H1 (cell line): ENCODE results near the gene RUFY1. TPM values are rescaled to one million over a fixed set of nuclear protein-coding genes. Genes with fewer than 3 reads are reported as not detected.

Source experiments
- CTCF ChIA-PET: fragments of 300-600 bp; sonication (Branson Sonifier 250); formaldehyde crosslinking; loops from one replicate; lab custom pipeline; 2021; ENCODE audit not compliant: partially characterized antibody; lab: Charles Lee
- POLR2A ChIA-PET: fragments of 300-600 bp; sonication (Branson Sonifier 250); formaldehyde crosslinking; loops from one replicate; lab custom pipeline; 2021; ENCODE audit warnings: inconsistent platforms; ENCODE audit not compliant: partially characterized antibody; lab: Charles Lee
- DNase-seq, 2 experiments: peaks; one replicate each; pipeline versions ENCODE4 v3.0.0 to v3.0.0-alpha.2; 2010 to 2022; ENCODE audit warnings: low spot score in 2 of 2, low read depth in 1 of 2, mixed read lengths in 1 of 2
- FAIRE-seq: peaks from 2 replicates; lab custom pipeline; 2011; peaks lifted over from hg19 to GRCh38; lab: Jason Lieb, UNC
- H2AFZ ChIP-seq: 2 replicates; pipeline ENCODE4 v1.8.1; 2012; ENCODE audit warnings: low read length, inconsistent platforms
- H2AK5ac ChIP-seq: 2 replicates; pipeline ENCODE4 v1.6.1; 2013; ENCODE audit warnings: low read depth, low read length
- H2BK120ac ChIP-seq: replicated peaks from 2 replicates; pipeline ENCODE3; 2013; ENCODE audit warnings: low read depth, low read length, inconsistent platforms
- H2BK12ac ChIP-seq: 2 replicates; pipeline ENCODE4 v1.6.1; 2013; ENCODE audit warnings: low read depth, low read length
- H2BK15ac ChIP-seq: 2 replicates; pipeline ENCODE4 v1.6.1; 2013; ENCODE audit warnings: low read length
- H2BK20ac ChIP-seq: 2 replicates; pipeline ENCODE4 v1.6.1; 2013; ENCODE audit warnings: low read length
- H2BK5ac ChIP-seq: 2 replicates; pipeline ENCODE4 v1.6.1; 2013; ENCODE audit warnings: low read depth, low read length
- H3K14ac ChIP-seq: 2 replicates; pipeline ENCODE4 v1.6.1; 2013; ENCODE audit warnings: inconsistent platforms; ENCODE audit not compliant: insufficient read length
- H3K18ac ChIP-seq: 2 replicates; pipeline ENCODE4 v1.6.1; 2013; ENCODE audit warnings: low read length; ENCODE audit errors: extremely low read depth
- H3K23ac ChIP-seq: 2 replicates; pipeline ENCODE4 v1.6.1; 2013; ENCODE audit warnings: inconsistent platforms; ENCODE audit not compliant: insufficient read length
- H3K23me2 ChIP-seq: 2 replicates; pipeline ENCODE4 v1.6.1; 2013; ENCODE audit warnings: low read depth, low read length
- H3K27ac ChIP-seq: 2 replicates; pipeline ENCODE4 v1.6.1; 2011; ENCODE audit warnings: low read depth, low read length, inconsistent platforms
- H3K27me3 ChIP-seq, 4 experiments: replicated peaks in 1 of 4; 1 replicate in 1 of 4; 2 replicates in 3 of 4; pipeline versions ENCODE4 v1.6.1 to v1.8.1; 2011 to 2013; ENCODE audit warnings: low read length in 3 of 4, mild to moderate bottlenecking in 3 of 4, inconsistent platforms in 2 of 4, mixed read lengths in 2 of 4, moderate library complexity in 1 of 4; ENCODE audit not compliant: control insufficient read depth in 3 of 4, insufficient read depth in 3 of 4; ENCODE audit errors: extremely low read depth in 1 of 4
- H3K36me3 ChIP-seq, 4 experiments: 2 replicates each; pipeline versions ENCODE4 v1.6.1 to v1.8.1; 2011 to 2013; ENCODE audit warnings: mild to moderate bottlenecking in 4 of 4, low read length in 3 of 4, moderate library complexity in 2 of 4, control low read depth in 1 of 4, inconsistent platforms in 1 of 4; ENCODE audit not compliant: insufficient read depth in 4 of 4, control insufficient read depth in 2 of 4
- H3K4ac ChIP-seq: replicated peaks from 2 replicates; pipeline ENCODE3; 2013; ENCODE audit warnings: low read length, low read depth, mixed read lengths, inconsistent platforms; ENCODE audit not compliant: insufficient read length
- H3K4me1 ChIP-seq, 4 experiments: replicated peaks in 1 of 4; 1 replicate in 1 of 4; 2 replicates in 3 of 4; pipeline versions ENCODE4 v1.6.1 to v1.8.1; 2011 to 2013; ENCODE audit warnings: low read length in 3 of 4, inconsistent platforms in 2 of 4, mixed read lengths in 1 of 4; ENCODE audit not compliant: insufficient read depth in 4 of 4, control insufficient read depth in 3 of 4
- H3K4me2 ChIP-seq, 2 experiments: 2 replicates each; pipeline versions ENCODE4 v1.6.1 to v1.8.1; 2011 to 2013; ENCODE audit warnings: low read depth in 2 of 2, low read length in 2 of 2, control low read depth in 1 of 2, inconsistent platforms in 1 of 2, mild to moderate bottlenecking in 1 of 2; ENCODE audit not compliant: insufficient read depth in 1 of 2
- H3K4me3 ChIP-seq, 4 experiments: fragments of 200-600, 300-600 bp in 1 of 4; sonication (generic), shearing (Covaris generic), sonication (Bioruptor Twin) in 1 of 4; 2 replicates each; pipeline versions ENCODE4 v1.5.1 to v1.8.1; 2011 to 2016; ENCODE audit warnings: low read length in 4 of 4, low read depth in 3 of 4, control low read depth in 2 of 4, inconsistent platforms in 2 of 4, mild to moderate bottlenecking in 2 of 4, mixed read lengths in 1 of 4, moderate library complexity in 1 of 4; ENCODE audit not compliant: insufficient read depth in 2 of 4; ENCODE audit errors: extremely low read depth in 1 of 4
- H3K56ac ChIP-seq: replicated peaks from 2 replicates; pipeline ENCODE3; 2013; ENCODE audit warnings: low read depth, mild to moderate bottlenecking, mixed read lengths, low read length, inconsistent platforms; ENCODE audit not compliant: insufficient read length
- H3K79me1 ChIP-seq: 2 replicates; pipeline ENCODE4 v1.6.1; 2013; ENCODE audit warnings: low read depth, low read length, control low read depth
- H3K79me2 ChIP-seq, 2 experiments: 2 replicates each; pipeline versions ENCODE4 v1.6.1 to v1.8.1; 2012 to 2013; ENCODE audit warnings: low read length in 2 of 2, mild to moderate bottlenecking in 2 of 2, inconsistent platforms in 1 of 2; ENCODE audit not compliant: insufficient read depth in 2 of 2, control insufficient read depth in 1 of 2
- H3K9ac ChIP-seq, 4 experiments: replicated peaks in 1 of 4; 1 replicate in 1 of 4; 2 replicates in 3 of 4; pipeline versions ENCODE4 v1.6.1 to v1.8.1; 2011 to 2013; ENCODE audit warnings: low read depth in 3 of 4, low read length in 3 of 4, control low read depth in 2 of 4, mild to moderate bottlenecking in 2 of 4, moderate library complexity in 2 of 4, inconsistent platforms in 1 of 4; ENCODE audit errors: extremely low read depth in 1 of 4
- H3K9me3 ChIP-seq, 2 experiments: 2 replicates each; pipeline versions ENCODE4 v1.6.1 to v1.8.1; 2012 to 2013; ENCODE audit warnings: mild to moderate bottlenecking in 2 of 2, moderate library complexity in 2 of 2, control low read depth in 1 of 2, inconsistent platforms in 1 of 2, low read depth in 1 of 2, low read length in 1 of 2, mixed read lengths in 1 of 2; ENCODE audit not compliant: insufficient read depth in 2 of 2
- H4K20me1 ChIP-seq, 2 experiments: replicated peaks in 1 of 2; 2 replicates each; pipeline versions ENCODE3 to v1.8.1; 2011 to 2013; ENCODE audit warnings: inconsistent platforms in 2 of 2, low read length in 2 of 2, mild to moderate bottlenecking in 1 of 2; ENCODE audit not compliant: insufficient read depth in 2 of 2, control insufficient read depth in 1 of 2
- H4K5ac ChIP-seq: 2 replicates; pipeline ENCODE4 v1.6.1; 2013; ENCODE audit warnings: low read length, low read depth, mixed read lengths, inconsistent platforms; ENCODE audit not compliant: insufficient read length
- H4K8ac ChIP-seq: 2 replicates; pipeline ENCODE4 v1.8.0; 2013; ENCODE audit warnings: mild to moderate bottlenecking, moderate library complexity, low read length, inconsistent platforms; ENCODE audit not compliant: insufficient read depth; ENCODE audit errors: extremely low read depth
- H4K91ac ChIP-seq: replicated peaks from 2 replicates; pipeline ENCODE3; 2013; ENCODE audit warnings: low read length, mixed read lengths, inconsistent platforms; ENCODE audit not compliant: insufficient read length
- BRCA1 ChIP-seq: IDR thresholded peaks from 2 replicates; pipeline ENCODE4 v1.6.1; 2012; ENCODE audit warnings: low read depth, low read length, improper control_type of control experiment
- CREB1 ChIP-seq: IDR thresholded peaks from 2 replicates; pipeline ENCODE4 v1.6.1; 2012; ENCODE audit warnings: inconsistent platforms
- GTF2F1 ChIP-seq: IDR thresholded peaks from 2 replicates; pipeline ENCODE4 v1.6.1; 2012; ENCODE audit warnings: low read depth, low read length, improper control_type of control experiment, borderline replicate concordance
- HDAC6 ChIP-seq: IDR thresholded peaks from one replicate; pipeline ENCODE4 v1.7.1; 2012; ENCODE audit warnings: low read depth, mild to moderate bottlenecking, inconsistent platforms, low read length, moderate library complexity
- whole genome bisulfite sequencing, 2 experiments: shearing (Covaris generic) in 1 of 2; methylation state at CpG; one replicate each; pipeline versions ENCODE4 v1.1.6 to v1.1.7; 2013 to 2015; ENCODE audit warnings: low lambda C conversion rate in 2 of 2, mixed read lengths in 2 of 2, inconsistent platforms in 1 of 2, low coverage in 1 of 2, missing lambda C conversion rate in 1 of 2; ENCODE audit not compliant: insufficient replicate concordance in 2 of 2, insufficient coverage in 1 of 2, insufficient read length in 1 of 2; ENCODE audit errors: extremely low coverage in 1 of 2, missing lambda C conversion rate in 1 of 2; 5-methylcytosine and 5-hydroxymethylcytosine counted together
- polyA plus RNA-seq, 7 experiments: library from polyadenylated mRNA; depleted of rRNA in 3 of 7; stranded (reverse) in 5 of 7; unstranded in 2 of 7; fragments of >200 nt in 5 of 7; fragments of 200-250 nt in 2 of 7; gene quantifications; 1 replicate in 5 of 7; 2 replicates in 1 of 7; 4 replicates in 1 of 7; pipeline versions ENCODE4 v1.2.1 to v1.2.3, GENCODE V29; 2011 to 2013; ENCODE audit warnings: missing spikeins in 2 of 7, mixed read lengths in 2 of 7
- total RNA-seq: library from RNA; stranded (reverse); fragmentation: NEBNext Ultra II Directional; extraction: Animal tissue kit (Norgen Biotek cat#: 25700); gene quantifications from 2 replicates; pipeline ENCODE4 v1.2.1, GENCODE V29; 2021

RUFY1 gene
- total and polyA plus RNA-seq, 2 of the 8 experiments (the other 6 are each of a cell fraction or from before 2014, with no cell fraction given) = 22.4 to 29.5 TPM

GRCh38 chr5:179568721-179569120, 18.4 kb downstream of the RUFY1 start:
- Histone ChIP-seq H4K8ac (no peak overlapping the region), H2BK120ac (no peak overlapping the region), H3K23me2 (no peaks in the 10 kb centered on the region), H3K9me3 (no peaks in the 10 kb centered on the region), H4K91ac (no peak overlapping the region), H3K9ac (no peak overlapping the region), H3K27ac (no peak overlapping the region), H3K23ac (no peak overlapping the region), H3K4me1 (no peaks in the 10 kb centered on the region), H3K27me3 (no peaks in the 10 kb centered on the region), H3K56ac (no peak overlapping the region), H2BK20ac (no peak overlapping the region), H3K4ac (no peak overlapping the region), H4K20me1 (peaks cover 0 to 1% of the 10 kb centered on the region in 2 experiments), H3K14ac (no peak overlapping the region), H4K5ac (no peak overlapping the region), H2BK12ac (no peak overlapping the region), H3K79me2 (no peaks in the 10 kb centered on the region), H3K4me3 (no peak overlapping the region), H3K18ac (no peak overlapping the region), H3K79me1 (no peaks in the 10 kb centered on the region), H3K36me3 (peaks cover 22 to 76% (median 47%) of the 10 kb centered on the region in 4 experiments; a peak in 7 of 8 replicates), H2BK5ac (no peak overlapping the region), H2AK5ac (no peak overlapping the region), H2AFZ (no peak overlapping the region), H2BK15ac (no peak overlapping the region), H3K4me2 (no peak overlapping the region)
- CTCF ChIA-PET = no interaction called here
- POLR2A ChIA-PET = interaction anchor here (1.3 to 1.9 kb wide), 4 partner anchors 9 to 55 kb away, joined by 4 to 6 read pairs (median 5); partner anchors contain the start of gene HNRNPH1
- no peak for FAIRE-seq
- no peak for DNase-seq
- 94% methylated on average over 7 of the region's 7 CpGs; no CpG with 5 or more reads in 1 of the 2 experiments for WGBS, 2 experiments
- TF ChIP-seq GTF2F1 (no peak), HDAC6 (no peak), BRCA1 (no peak), CREB1 (no peak)
